Parathyroid adenoma (tissue), 2 donors: ENCODE data around the gene R3HDM1.

Source experiments
- H2AFZ ChIP-seq: fragments of 300-600 bp; sonication (generic); one replicate; pipeline ENCODE4 v1.7.0; 2017; ENCODE audit warnings: antibody characterized with exemption, mild to moderate bottlenecking
- H3K27ac ChIP-seq: fragments of 300-600 bp; sonication (generic); one replicate; pipeline ENCODE4 v1.7.0; 2017
- H3K27me3 ChIP-seq: fragments of 300-600 bp; sonication (generic); one replicate; pipeline ENCODE4 v1.7.0; 2017; ENCODE audit warnings: low read length; ENCODE audit not compliant: control insufficient read depth, insufficient read depth
- H3K36me3 ChIP-seq: fragments of 300-600 bp; sonication (generic); one replicate; pipeline ENCODE4 v1.7.0; 2017; ENCODE audit warnings: low read length; ENCODE audit not compliant: control insufficient read depth, insufficient read depth
- H3K4me1 ChIP-seq: fragments of 300-600 bp; sonication (generic); one replicate; pipeline ENCODE4 v1.7.0; 2017; ENCODE audit warnings: control low read depth
- H3K4me2 ChIP-seq: fragments of 300-600 bp; sonication (generic); one replicate; pipeline ENCODE4 v1.7.0; 2017; ENCODE audit warnings: low read length
- H3K4me3 ChIP-seq: fragments of 300-600 bp; sonication (generic); one replicate; pipeline ENCODE4 v1.7.0; 2017; ENCODE audit warnings: low read depth, low read length
- H3K79me2 ChIP-seq: fragments of 300-600 bp; sonication (generic); one replicate; pipeline ENCODE4 v1.7.0; 2017; ENCODE audit warnings: control low read depth
- H3K9ac ChIP-seq: fragments of 300-600 bp; sonication (generic); one replicate; pipeline ENCODE4 v1.7.0; 2017; ENCODE audit warnings: mild to moderate bottlenecking
- H3K9me3 ChIP-seq: fragments of 300-600 bp; sonication (generic); one replicate; pipeline ENCODE4 v1.7.0; 2017; ENCODE audit warnings: low read length; ENCODE audit not compliant: control insufficient read depth
- TF ChIP-seq, protein P1 (sequence below): fragments of 300-600 bp; sonication (generic); IDR thresholded peaks from one replicate; pipeline ENCODE4 v1.7.0; 2017; ENCODE audit warnings: antibody characterized with exemption, mild to moderate bottlenecking
- donor health status: primary hyperparathyroidism.

Gene R3HDM1

DNA sequence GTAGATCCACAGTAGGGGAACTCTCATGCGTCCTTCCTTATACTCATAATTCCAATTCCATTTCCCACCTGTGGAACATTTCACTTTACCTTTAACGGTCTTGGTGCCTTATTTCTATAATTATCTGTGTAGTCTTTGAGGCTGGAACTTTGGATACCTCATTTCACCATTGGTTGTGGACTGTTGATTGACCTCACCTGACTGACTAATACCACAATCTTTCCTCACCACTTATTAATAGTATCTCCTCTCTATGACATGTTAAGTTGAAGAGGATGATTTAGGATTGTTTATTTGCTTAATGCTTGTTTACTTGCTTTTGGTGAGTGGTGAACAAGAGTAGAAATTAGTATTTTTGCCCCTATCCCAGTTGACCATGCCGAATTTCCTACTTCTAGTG lies 50.0 kb downstream of the R3HDM1 start:
- no peaks in the 10 kb centered on the region for H3K4me1 ChIP-seq
- no peak overlapping the region for H3K4me3 ChIP-seq
- TF ChIP-seq, protein P1, sequence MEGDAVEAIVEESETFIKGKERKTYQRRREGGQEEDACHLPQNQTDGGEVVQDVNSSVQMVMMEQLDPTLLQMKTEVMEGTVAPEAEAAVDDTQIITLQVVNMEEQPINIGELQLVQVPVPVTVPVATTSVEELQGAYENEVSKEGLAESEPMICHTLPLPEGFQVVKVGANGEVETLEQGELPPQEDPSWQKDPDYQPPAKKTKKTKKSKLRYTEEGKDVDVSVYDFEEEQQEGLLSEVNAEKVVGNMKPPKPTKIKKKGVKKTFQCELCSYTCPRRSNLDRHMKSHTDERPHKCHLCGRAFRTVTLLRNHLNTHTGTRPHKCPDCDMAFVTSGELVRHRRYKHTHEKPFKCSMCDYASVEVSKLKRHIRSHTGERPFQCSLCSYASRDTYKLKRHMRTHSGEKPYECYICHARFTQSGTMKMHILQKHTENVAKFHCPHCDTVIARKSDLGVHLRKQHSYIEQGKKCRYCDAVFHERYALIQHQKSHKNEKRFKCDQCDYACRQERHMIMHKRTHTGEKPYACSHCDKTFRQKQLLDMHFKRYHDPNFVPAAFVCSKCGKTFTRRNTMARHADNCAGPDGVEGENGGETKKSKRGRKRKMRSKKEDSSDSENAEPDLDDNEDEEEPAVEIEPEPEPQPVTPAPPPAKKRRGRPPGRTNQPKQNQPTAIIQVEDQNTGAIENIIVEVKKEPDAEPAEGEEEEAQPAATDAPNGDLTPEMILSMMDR = no peak
- no peak overlapping the region for H3K4me2 ChIP-seq
- H3K79me2 ChIP-seq = peaks cover 6% of the 10 kb centered on the region
- H3K36me3 ChIP-seq = no peaks in the 10 kb centered on the region
- H3K9ac ChIP-seq = no peak overlapping the region
- no peaks in the 10 kb centered on the region for H3K9me3 ChIP-seq
- H3K27me3 ChIP-seq = no peaks in the 10 kb centered on the region
- no peak overlapping the region for H3K27ac ChIP-seq
- H2AFZ ChIP-seq = no peak overlapping the region

DNA sequence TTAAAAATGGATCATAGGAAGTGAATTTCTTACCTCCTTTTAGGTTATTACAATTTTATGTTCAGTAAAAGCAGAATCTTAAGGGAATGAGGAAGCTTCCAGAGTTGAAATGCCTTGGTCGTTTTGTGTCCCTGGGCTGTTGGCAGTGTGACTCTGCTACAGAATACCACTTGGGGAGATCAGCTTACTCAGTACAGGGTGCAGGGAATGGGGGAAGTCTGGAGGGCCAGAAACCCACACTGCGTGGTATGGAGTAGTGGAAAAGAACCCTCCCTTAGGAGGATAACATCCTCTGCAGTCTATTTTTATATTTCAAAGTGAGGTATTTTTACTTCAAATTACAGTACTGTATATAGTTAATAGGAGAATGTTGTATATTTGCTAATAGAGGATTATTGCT lies 51.1 kb downstream of the R3HDM1 start:
- Histone ChIP-seq H3K27ac (no peak overlapping the region), H3K4me2 (no peak overlapping the region), H3K9ac (no peak overlapping the region), H3K4me1 (no peaks in the 10 kb centered on the region), H2AFZ (no peak overlapping the region), H3K4me3 (no peak overlapping the region), H3K36me3 (no peaks in the 10 kb centered on the region), H3K9me3 (no peaks in the 10 kb centered on the region), H3K27me3 (no peaks in the 10 kb centered on the region), H3K79me2 (peaks cover 9% of the 10 kb centered on the region)
- TF ChIP-seq, protein P1 = no peak

DNA sequence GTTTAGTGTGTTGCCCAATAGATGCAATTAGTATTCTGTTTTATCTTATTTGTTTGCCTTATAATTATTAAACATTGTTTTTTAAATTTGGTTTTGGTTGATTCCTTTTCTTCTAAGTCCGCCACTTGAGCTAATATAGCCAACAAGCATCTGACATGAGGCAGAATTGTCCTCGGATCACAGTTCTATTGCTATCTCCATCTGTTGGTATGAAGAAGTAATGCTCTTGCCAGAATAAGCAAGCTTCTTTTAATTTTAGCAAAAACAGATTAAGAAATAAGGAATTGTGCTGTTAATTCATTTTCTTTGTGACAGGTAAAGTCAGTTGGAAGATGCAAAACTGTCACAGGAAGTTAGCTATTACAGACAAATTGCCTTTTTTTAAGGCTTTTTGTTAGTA lies 54.3 kb downstream of the R3HDM1 start:
- Histone ChIP-seq H3K9me3 (no peaks in the 10 kb centered on the region), H3K27me3 (no peaks in the 10 kb centered on the region), H2AFZ (no peak overlapping the region), H3K4me3 (no peak overlapping the region), H3K79me2 (peaks cover 5% of the 10 kb centered on the region), H3K36me3 (no peaks in the 10 kb centered on the region), H3K27ac (no peak overlapping the region), H3K4me2 (no peak overlapping the region), H3K4me1 (no peaks in the 10 kb centered on the region), H3K9ac (no peak overlapping the region)
- TF ChIP-seq, protein P1 = peak; percentile 24

DNA sequence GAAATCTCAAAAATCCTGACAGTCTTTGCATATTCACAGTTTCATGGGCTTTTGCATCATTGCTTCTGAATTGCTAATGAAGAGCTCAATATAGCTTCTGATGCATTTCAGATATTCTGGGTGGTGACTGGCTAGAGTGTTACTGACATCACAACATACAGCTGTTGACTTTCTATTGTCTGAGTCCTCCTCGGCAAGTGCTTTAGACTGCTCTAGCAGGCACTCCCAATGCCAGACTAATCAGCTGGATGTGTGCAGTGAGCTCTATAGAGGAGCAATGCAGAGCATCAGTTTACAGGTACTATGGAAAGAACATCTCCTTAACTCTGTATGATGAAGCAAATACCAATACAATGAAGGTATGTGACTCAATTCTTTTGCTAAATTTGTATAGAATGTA lies 54.9 kb downstream of the R3HDM1 start:
- no peak overlapping the region for H3K27ac ChIP-seq
- no peaks in the 10 kb centered on the region for H3K36me3 ChIP-seq
- no peaks in the 10 kb centered on the region for H3K4me1 ChIP-seq
- no peaks in the 10 kb centered on the region for H3K27me3 ChIP-seq
- no peak overlapping the region for H2AFZ ChIP-seq
- peaks cover 5% of the 10 kb centered on the region for H3K79me2 ChIP-seq
- H3K4me3 ChIP-seq = no peak overlapping the region
- TF ChIP-seq, protein P1 = no peak
- no peaks in the 10 kb centered on the region for H3K9me3 ChIP-seq
- H3K4me2 ChIP-seq = no peak overlapping the region
- H3K9ac ChIP-seq = no peak overlapping the region

DNA sequence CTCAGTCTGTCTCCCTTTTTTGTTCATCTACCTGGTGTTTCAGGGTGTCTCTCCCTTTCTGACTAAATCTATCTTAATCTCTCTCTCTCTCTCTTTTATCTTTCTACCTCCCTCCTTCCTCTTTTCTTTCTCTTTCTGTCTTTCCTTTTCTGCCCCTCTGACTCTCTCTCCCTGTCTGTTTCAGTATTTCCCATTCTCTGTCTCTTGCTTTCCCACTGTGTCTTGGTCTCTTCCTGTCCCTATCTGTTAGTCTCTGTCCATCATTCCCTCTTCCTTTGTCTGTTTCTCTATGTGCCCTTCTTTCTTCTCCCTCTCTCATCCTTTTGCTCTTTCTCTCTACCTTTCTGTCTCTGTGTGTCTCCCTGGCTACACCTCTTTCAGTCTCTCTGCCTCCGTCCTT lies 56.7 kb downstream of the R3HDM1 start:
- H3K4me2 ChIP-seq = no peak overlapping the region
- H3K4me3 ChIP-seq = no peak overlapping the region
- H2AFZ ChIP-seq = no peak overlapping the region
- H3K27me3 ChIP-seq = no peaks in the 10 kb centered on the region
- no peak overlapping the region for H3K27ac ChIP-seq
- no peaks in the 10 kb centered on the region for H3K9me3 ChIP-seq
- TF ChIP-seq, protein P1 = no peak
- no peak overlapping the region for H3K9ac ChIP-seq
- peaks cover 16% of the 10 kb centered on the region for H3K79me2 ChIP-seq
- H3K36me3 ChIP-seq = no peaks in the 10 kb centered on the region
- H3K4me1 ChIP-seq = no peaks in the 10 kb centered on the region
